Stomach (tissue), 4 donors: Measurements from ENCODE around the gene PANX1.

Experiments
- CTCF ChIP-seq, 7 experiments: fragments of 450-650 bp in 4 of 7; fragments of 200-600 bp in 3 of 7; sonication (generic) in 3 of 7; IDR thresholded peaks; one replicate each; pipeline ENCODE4 v1.5.1; 2016 to 2019; ENCODE audit warnings: antibody characterized with exemption in 7 of 7, control low read depth in 2 of 7, mild to moderate bottlenecking in 1 of 7
- POLR2A ChIP-seq, 4 donors: fragments of 450-650 bp; IDR thresholded peaks; one replicate each; pipeline ENCODE4 v1.6.1; 2016; ENCODE audit warnings: antibody characterized with exemption in 4 of 4, control low read depth in 2 of 4, mild to moderate bottlenecking in 1 of 4, moderate library complexity in 1 of 4

- TF ChIP-seq CTCF (IDR thresholded peaks at IDR 0.05) (no peak), POLR2A (IDR thresholded peaks at IDR 0.05) (no peak)
Measured at GRCh38 chr11:94183251-94183885, 54.7 kb downstream of the PANX1 start.
